ENCODE measurements around the gene EYS.

DNA sequence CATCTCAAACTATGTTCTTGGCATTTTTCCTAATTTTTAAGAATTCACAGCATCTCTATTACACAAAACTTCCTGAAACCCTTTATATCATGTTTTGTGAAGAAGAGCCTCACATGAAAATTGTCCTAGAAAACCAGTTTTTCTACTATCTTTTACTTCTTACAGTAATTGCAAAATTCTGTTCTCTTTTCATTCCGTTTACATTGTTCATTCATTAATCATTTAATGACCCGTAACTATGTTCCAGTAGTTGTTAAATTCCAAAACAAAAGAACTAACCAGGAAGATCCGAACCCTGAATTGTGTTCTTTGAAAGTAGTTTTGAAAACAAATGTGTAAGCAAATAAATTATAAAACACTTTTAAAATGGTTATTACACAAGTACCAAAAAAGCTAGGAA, 597.0 kb downstream of the EYS start:
- TF ChIP-seq ZNF274 (IDR thresholded peaks at IDR 0.05; ENCODE audit: low read depth, low read length) (no peak), YY1 (IDR thresholded peaks at IDR 0.05; ENCODE audit: insufficient read depth, insufficient read length) (no peak), SUZ12 (IDR thresholded peaks at IDR 0.05; ENCODE audit: extremely low read depth, insufficient read depth, insufficient read length) (no peak)
